Prostate gland (tissue), 2 donors: ENCODE results near the gene XPR1. TPM values are rescaled to one million over a fixed set of nuclear protein-coding genes. Genes with fewer than 3 reads are reported as not detected.
"Not testable (repeated sequence)": the region's sequence is repeated elsewhere in the genome, so short reads cannot be mapped to it uniquely, and the experiment has no call there.

Experiments used
- DNase-seq: peaks from one replicate; pipeline ENCODE4 v3.0.0-alpha.2; 2019; ENCODE audit warnings: low spot score
- H3K27ac ChIP-seq, 2 donors: fragments of 200-600 bp; sonication (generic); 2 replicates each; pipeline ENCODE4 v1.5.1; 2017 to 2019
- H3K27me3 ChIP-seq: fragments of 200-600 bp; sonication (generic); replicated peaks from 2 replicates; pipeline ENCODE4 v1.5.1; 2019; ENCODE audit not compliant: insufficient read depth
- H3K36me3 ChIP-seq, 2 donors: fragments of 200-600 bp; sonication (generic); 1 replicate in 1 of 2; 2 replicates in 1 of 2; pipeline versions ENCODE4 v1.5.1 to v1.8.1; 2017 to 2019
- H3K4me1 ChIP-seq: fragments of 200-600 bp; sonication (generic); replicated peaks from 2 replicates; pipeline ENCODE4 v1.5.1; 2019
- H3K4me3 ChIP-seq, 2 donors: fragments of 200-600 bp; sonication (generic); 2 replicates each; pipeline ENCODE4 v1.5.1; 2017 to 2019
- H3K9me3 ChIP-seq: fragments of 200-600 bp; sonication (generic); 2 replicates; pipeline ENCODE4 v1.5.1; 2017
- CTCF ChIP-seq, 4 experiments: fragments of 200-600 bp in 2 of 4; fragments of 450-650 bp in 2 of 4; sonication (generic) in 2 of 4; IDR thresholded peaks; 1 replicate in 3 of 4; 2 replicates in 1 of 4; pipeline ENCODE4 v1.5.1; 2016 to 2019; ENCODE audit warnings: antibody characterized with exemption in 4 of 4, mild to moderate bottlenecking in 2 of 4, moderate library complexity in 2 of 4
- POLR2A ChIP-seq: fragments of 450-650 bp; IDR thresholded peaks from one replicate; pipeline ENCODE4 v1.6.1; 2016; ENCODE audit warnings: antibody characterized with exemption, mild to moderate bottlenecking
- POLR2AphosphoS5 ChIP-seq: sonication (generic); formaldehyde crosslinking; IDR thresholded peaks from one replicate; pipeline ENCODE4 v1.6.1; 2017; ENCODE audit warnings: antibody characterized with exemption
- WGBS: methylation state at CpG from one replicate; pipeline ENCODE4 v1.1.5; 2018; 5-methylcytosine and 5-hydroxymethylcytosine counted together
- intact Hi-C: fragments of 100-400 bp; cut with DNase I; formaldehyde crosslinking; loops from one replicate; pipeline ENCODE4 v1.14.2; 2022
- total RNA-seq, 2 donors: library from RNA; depleted of rRNA; stranded (reverse); fragments of >200 nt; gene quantifications; one replicate each; pipeline ENCODE4 v1.1.0, GENCODE V29; 2016

Gene XPR1
- total RNA-seq, 2 donors from 2014 or later, result 17.5 to 70.3 TPM

GRCh38 chr1:180695282-180695681 lies 63.5 kb downstream of the XPR1 start:
- Histone ChIP-seq H3K27me3 (no peaks in the 10 kb centered on the region), H3K4me3 (no peak overlapping the region), H3K9me3 (no peaks in the 10 kb centered on the region), H3K4me1 (no peaks in the 10 kb centered on the region), H3K36me3 (no peaks in the 10 kb centered on the region), H3K27ac (no peak overlapping the region)
- no peak for DNase-seq
- intact Hi-C loops, result no loop called here
- WGBS, result 85% methylated on average over 8 of the region's 8 CpGs
- TF ChIP-seq CTCF (IDR thresholded peaks at IDR 0.05), result no peak
- no peak for TF ChIP-seq POLR2A

- WGBS, result 95% methylated on average over 1 of the region's 1 CpG
- H3K9me3 ChIP-seq, result no peaks in the 10 kb centered on the region
- intact Hi-C loops, result no loop called here
- no peak overlapping the region for H3K4me3 ChIP-seq
- no peaks in the 10 kb centered on the region for H3K27me3 ChIP-seq
- DNase-seq, result no peak
- no peaks in the 10 kb centered on the region for H3K36me3 ChIP-seq
- TF ChIP-seq POLR2AphosphoS5 (no peak), CTCF (IDR thresholded peaks at IDR 0.05) (no peak), POLR2A (no peak)
- no peak overlapping the region for H3K27ac ChIP-seq
- H3K4me1 ChIP-seq, result no peaks in the 10 kb centered on the region
Observed at GRCh38 chr1:180696361-180696760, 64.5 kb downstream of the XPR1 start.

GRCh38 chr1:180698580-180698979 lies 66.8 kb downstream of the XPR1 start:
- no peak overlapping the region for H3K4me3 ChIP-seq
- WGBS, result 100% methylated on average over 1 of the region's 1 CpG
- H3K9me3 ChIP-seq, result no peaks in the 10 kb centered on the region
- TF ChIP-seq CTCF (IDR thresholded peaks at IDR 0.05), result no peak
- TF ChIP-seq POLR2A, result no peak
- no peak for TF ChIP-seq POLR2AphosphoS5
- no peaks in the 10 kb centered on the region for H3K4me1 ChIP-seq
- H3K36me3 ChIP-seq, result no peaks in the 10 kb centered on the region
- H3K27ac ChIP-seq, result no peak overlapping the region
- no peak for DNase-seq
- intact Hi-C loops, result no loop called here
- H3K27me3 ChIP-seq, result no peaks in the 10 kb centered on the region

- intact Hi-C loops, H3K9me3 ChIP-seq, H3K4me1 ChIP-seq, H3K36me3 ChIP-seq, H3K27ac ChIP-seq, DNase-seq, H3K27me3 ChIP-seq, H3K4me3 ChIP-seq: not testable (repeated sequence)
- 97% methylated on average over 2 of the region's 2 CpGs for WGBS
Observed at GRCh38 chr1:180702376-180702775, 70.6 kb downstream of the XPR1 start.

GRCh38 chr1:180710746-180711145 lies 78.9 kb downstream of the XPR1 start:
- H3K36me3 ChIP-seq, DNase-seq, H3K4me3 ChIP-seq, intact Hi-C loops, H3K4me1 ChIP-seq, H3K9me3 ChIP-seq, H3K27me3 ChIP-seq, H3K27ac ChIP-seq: not testable (repeated sequence)
- WGBS, result 92% methylated on average over 14 of the region's 30 CpGs

GRCh38 chr1:180711260-180711659 lies 79.4 kb downstream of the XPR1 start:
- H3K9me3 ChIP-seq, H3K4me3 ChIP-seq, H3K27ac ChIP-seq, DNase-seq, H3K36me3 ChIP-seq, H3K4me1 ChIP-seq, H3K27me3 ChIP-seq, intact Hi-C loops: not testable (repeated sequence)
- 97% methylated on average over 15 of the region's 19 CpGs for WGBS

- no peak for TF ChIP-seq POLR2AphosphoS5
- TF ChIP-seq CTCF (IDR thresholded peaks at IDR 0.05), result no peak
- WGBS, result 93% methylated on average over 4 of the region's 4 CpGs
Observed at GRCh38 chr1:180720753-180721152, 88.9 kb downstream of the XPR1 start.

More at GRCh38 chr1:180720753-180721152, 88.9 kb downstream of the XPR1 start:
- Histone ChIP-seq H3K27ac (no peak overlapping the region), H3K36me3 (no peaks in the 10 kb centered on the region), H3K4me3 (no peak overlapping the region), H3K9me3 (no peaks in the 10 kb centered on the region), H3K4me1 (no peaks in the 10 kb centered on the region), H3K27me3 (no peaks in the 10 kb centered on the region)
- DNase-seq, result no peak
- intact Hi-C loops, result no loop called here
